PC-9 (cell line): ENCODE results near the gene IGF2R.

ENCODE experiments used
- EZH2 ChIP-seq: fragments of 200-600 bp; sonication (generic); IDR thresholded peaks from 2 replicates; pipeline ENCODE4 v1.8.0; 2017; ENCODE audit warnings: antibody characterized with exemption, low read depth
- TF ChIP-seq, protein P1 (sequence below): fragments of 200-600 bp; sonication (generic); conservative IDR thresholded peaks from 2 replicates; pipeline ENCODE4 v1.6.1; 2017; ENCODE audit warnings: mixed run types, antibody characterized with exemption, mild to moderate bottlenecking, moderate library complexity

DNA sequence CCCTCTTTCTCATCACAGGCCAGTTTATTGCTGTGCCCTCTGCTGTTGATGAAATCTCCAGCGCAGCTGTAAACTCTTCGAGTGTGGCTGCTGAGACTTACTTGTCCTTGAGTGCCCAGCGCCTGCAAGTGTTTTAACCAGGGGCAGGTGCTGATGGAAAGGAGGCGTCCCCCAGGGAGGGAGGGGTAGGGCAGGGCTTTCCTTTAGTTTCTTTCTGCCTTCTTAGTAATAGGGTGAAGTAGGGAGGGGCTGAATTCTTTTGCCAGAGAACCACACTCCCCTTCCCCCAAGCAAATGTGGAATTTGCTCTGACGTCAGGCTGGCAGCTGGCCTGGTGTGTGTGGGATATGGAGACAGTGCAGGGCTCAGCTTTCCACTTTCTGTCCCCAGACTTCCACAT, 61.2 kb downstream of the IGF2R start:
- TF ChIP-seq, protein P1, sequence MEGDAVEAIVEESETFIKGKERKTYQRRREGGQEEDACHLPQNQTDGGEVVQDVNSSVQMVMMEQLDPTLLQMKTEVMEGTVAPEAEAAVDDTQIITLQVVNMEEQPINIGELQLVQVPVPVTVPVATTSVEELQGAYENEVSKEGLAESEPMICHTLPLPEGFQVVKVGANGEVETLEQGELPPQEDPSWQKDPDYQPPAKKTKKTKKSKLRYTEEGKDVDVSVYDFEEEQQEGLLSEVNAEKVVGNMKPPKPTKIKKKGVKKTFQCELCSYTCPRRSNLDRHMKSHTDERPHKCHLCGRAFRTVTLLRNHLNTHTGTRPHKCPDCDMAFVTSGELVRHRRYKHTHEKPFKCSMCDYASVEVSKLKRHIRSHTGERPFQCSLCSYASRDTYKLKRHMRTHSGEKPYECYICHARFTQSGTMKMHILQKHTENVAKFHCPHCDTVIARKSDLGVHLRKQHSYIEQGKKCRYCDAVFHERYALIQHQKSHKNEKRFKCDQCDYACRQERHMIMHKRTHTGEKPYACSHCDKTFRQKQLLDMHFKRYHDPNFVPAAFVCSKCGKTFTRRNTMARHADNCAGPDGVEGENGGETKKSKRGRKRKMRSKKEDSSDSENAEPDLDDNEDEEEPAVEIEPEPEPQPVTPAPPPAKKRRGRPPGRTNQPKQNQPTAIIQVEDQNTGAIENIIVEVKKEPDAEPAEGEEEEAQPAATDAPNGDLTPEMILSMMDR, result no peak
- no peak for TF ChIP-seq EZH2
